ENCODE data around the gene PPP3R1. TPM values are rescaled to one million over a fixed set of nuclear protein-coding genes. Genes with fewer than 3 reads are reported as not detected.

PPP3R1 gene
- total and polyA plus RNA-seq, 10 of the 15 experiments (the other 5 are each of a cell fraction or from before 2014, with no cell fraction given), result 1.5 to 61.0 (median 15.8) TPM

GRCh38 chr2:68182902-68183301 lies 69.4 kb downstream of the PPP3R1 start:
- Histone ChIP-seq H3K27me3 (replicated peaks in 1 of 2; ENCODE audit: control insufficient read depth in 2 of 2, insufficient read depth in 2 of 2, low read length in 1 of 2) (no peaks in the 10 kb centered on the region), H3K36me3 (ENCODE audit: control insufficient read depth in 2 of 2, insufficient read depth in 2 of 2, low read length in 1 of 2) (peaks cover 5 to 8% of the 10 kb centered on the region in 2 experiments), H3K9ac (ENCODE audit: control insufficient read depth, insufficient read depth, low read length) (no peak overlapping the region), H3K9me3 (replicated peaks; ENCODE audit: control insufficient read depth, insufficient read depth, low read length) (no peaks in the 10 kb centered on the region), H3K4me2 (ENCODE audit: control insufficient read depth, insufficient read depth) (no peak overlapping the region), H2AFZ (ENCODE audit: control insufficient read depth, low read depth, low read length) (no peak overlapping the region), H3K79me2 (ENCODE audit: control insufficient read depth, insufficient read depth, low read length) (no peaks in the 10 kb centered on the region), H3K27ac (ENCODE audit: control insufficient read depth, insufficient read depth) (no peak overlapping the region), H3K4me1 (ENCODE audit: control insufficient read depth, insufficient read depth, low read length) (no peaks in the 10 kb centered on the region), H4K20me1 (ENCODE audit: control insufficient read depth, insufficient read depth) (no peaks in the 10 kb centered on the region), H3K4me3 (no peak overlapping the region)
- no TSS peak for BruUV-seq (replicated peaks)
- DNase-seq (ENCODE audit: low read depth, low spot score) (no peak), ATAC-seq (no peak), FAIRE-seq (no peak)
- ChIA-PET POLR2A (no interaction called here), RAD21 (ENCODE audit: unreplicated experiment) (interaction anchor here (1.0 to 1.5 kb wide), 2 partner anchors 8 to 61 kb away, joined by 3 read pairs; no protein-coding TSS in a partner anchor), SMC1A (ENCODE audit: uncharacterized antibody, unreplicated experiment) (interaction anchor here (0.9 to 4.2 kb wide), 5 partner anchors 10 to 111 kb away, joined by 3 to 30 read pairs (median 5); no protein-coding TSS in a partner anchor), CTCF (interaction anchor here (1.7 to 4.4 kb wide), 4 partner anchors 12 to 100 kb away, joined by 4 to 53 read pairs (median 28); no protein-coding TSS in a partner anchor)
- intact Hi-C loops (cut with micrococcal nuclease; ENCODE audit: unreplicated experiment), result no loop called here
- in situ Hi-C loops (cut with MboI), result no loop called here
- 96% methylated on average over 1 of the region's 1 CpG for WGBS (ENCODE audit: insufficient coverage, insufficient replicate concordance, low lambda C conversion rate, missing lambda C conversion rate)
- no peak for TF ChIP-seq RELA (IDR thresholded peaks at IDR 0.05; ENCODE audit: borderline replicate concordance, partially characterized antibody)
- no peak for TF ChIP-seq SMAD5 (IDR thresholded peaks at IDR 0.05; ENCODE audit: low read depth)
- no peak for TF ChIP-seq REST (IDR thresholded peaks at IDR 0.05; ENCODE audit: low read depth, low read length)
- TF ChIP-seq, protein P1, sequence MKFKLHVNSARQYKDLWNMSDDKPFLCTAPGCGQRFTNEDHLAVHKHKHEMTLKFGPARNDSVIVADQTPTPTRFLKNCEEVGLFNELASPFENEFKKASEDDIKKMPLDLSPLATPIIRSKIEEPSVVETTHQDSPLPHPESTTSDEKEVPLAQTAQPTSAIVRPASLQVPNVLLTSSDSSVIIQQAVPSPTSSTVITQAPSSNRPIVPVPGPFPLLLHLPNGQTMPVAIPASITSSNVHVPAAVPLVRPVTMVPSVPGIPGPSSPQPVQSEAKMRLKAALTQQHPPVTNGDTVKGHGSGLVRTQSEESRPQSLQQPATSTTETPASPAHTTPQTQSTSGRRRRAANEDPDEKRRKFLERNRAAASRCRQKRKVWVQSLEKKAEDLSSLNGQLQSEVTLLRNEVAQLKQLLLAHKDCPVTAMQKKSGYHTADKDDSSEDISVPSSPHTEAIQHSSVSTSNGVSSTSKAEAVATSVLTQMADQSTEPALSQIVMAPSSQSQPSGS (IDR thresholded peaks at IDR 0.05; ENCODE audit: low read length), result no peak
- TF ChIP-seq STAT3 (IDR thresholded peaks at IDR 0.05; ENCODE audit: low read depth, low read length), result no peak
- TF ChIP-seq GATAD2B (conservative IDR thresholded peaks at IDR 0.05; ENCODE audit: low read depth), result no peak
- TF ChIP-seq CEBPZ (IDR thresholded peaks at IDR 0.05; ENCODE audit: low read depth, low read length), result no peak
- TF ChIP-seq, protein P2, sequence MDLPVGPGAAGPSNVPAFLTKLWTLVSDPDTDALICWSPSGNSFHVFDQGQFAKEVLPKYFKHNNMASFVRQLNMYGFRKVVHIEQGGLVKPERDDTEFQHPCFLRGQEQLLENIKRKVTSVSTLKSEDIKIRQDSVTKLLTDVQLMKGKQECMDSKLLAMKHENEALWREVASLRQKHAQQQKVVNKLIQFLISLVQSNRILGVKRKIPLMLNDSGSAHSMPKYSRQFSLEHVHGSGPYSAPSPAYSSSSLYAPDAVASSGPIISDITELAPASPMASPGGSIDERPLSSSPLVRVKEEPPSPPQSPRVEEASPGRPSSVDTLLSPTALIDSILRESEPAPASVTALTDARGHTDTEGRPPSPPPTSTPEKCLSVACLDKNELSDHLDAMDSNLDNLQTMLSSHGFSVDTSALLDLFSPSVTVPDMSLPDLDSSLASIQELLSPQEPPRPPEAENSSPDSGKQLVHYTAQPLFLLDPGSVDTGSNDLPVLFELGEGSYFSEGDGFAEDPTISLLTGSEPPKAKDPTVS (IDR thresholded peaks at IDR 0.05; ENCODE audit: low read depth, low read length), result no peak
- no peak for TF ChIP-seq JUNB (IDR thresholded peaks at IDR 0.05)
- TF ChIP-seq TAF1 (IDR thresholded peaks at IDR 0.05; ENCODE audit: borderline replicate concordance, low read depth, low read length), result no peak
- TF ChIP-seq, protein P3, sequence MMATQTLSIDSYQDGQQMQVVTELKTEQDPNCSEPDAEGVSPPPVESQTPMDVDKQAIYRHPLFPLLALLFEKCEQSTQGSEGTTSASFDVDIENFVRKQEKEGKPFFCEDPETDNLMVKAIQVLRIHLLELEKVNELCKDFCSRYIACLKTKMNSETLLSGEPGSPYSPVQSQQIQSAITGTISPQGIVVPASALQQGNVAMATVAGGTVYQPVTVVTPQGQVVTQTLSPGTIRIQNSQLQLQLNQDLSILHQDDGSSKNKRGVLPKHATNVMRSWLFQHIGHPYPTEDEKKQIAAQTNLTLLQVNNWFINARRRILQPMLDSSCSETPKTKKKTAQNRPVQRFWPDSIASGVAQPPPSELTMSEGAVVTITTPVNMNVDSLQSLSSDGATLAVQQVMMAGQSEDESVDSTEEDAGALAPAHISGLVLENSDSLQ (IDR thresholded peaks at IDR 0.05), result no peak

Measured in GM12878 (cell line).